Astrocyte of the cerebellum (primary cell): ENCODE measurements around the gene STYXL1.
A peak's percentile ranks its signal among the peaks of the same experiment; 100 is the strongest.
"Not testable (repeated sequence)": the region's sequence is repeated elsewhere in the genome, so short reads cannot be mapped to it uniquely, and the experiment has no call there.

Experiments used
- DNase-seq: peaks from one replicate; pipeline ENCODE4 v3.0.0-alpha.2; 2011; ENCODE audit warnings: low read depth
- H3K4me3 ChIP-seq: 2 replicates; pipeline ENCODE4 v1.5.1; 2011; ENCODE audit warnings: mild to moderate bottlenecking, low read depth, low read length, moderate library complexity
- in situ Hi-C: cut with HindIII; loops from 2 replicates; pipeline ENCODE4 v1.10.0; 2017; ENCODE audit warnings: low sequenced_read_pairs
- TF ChIP-seq, protein P1 (sequence below): IDR thresholded peaks from 2 replicates; pipeline ENCODE4 v1.5.1; 2012; ENCODE audit warnings: low read length, low read depth, moderate library complexity, mild to moderate bottlenecking; ENCODE audit errors: missing control alignments

The STYXL1 gene, protein sequence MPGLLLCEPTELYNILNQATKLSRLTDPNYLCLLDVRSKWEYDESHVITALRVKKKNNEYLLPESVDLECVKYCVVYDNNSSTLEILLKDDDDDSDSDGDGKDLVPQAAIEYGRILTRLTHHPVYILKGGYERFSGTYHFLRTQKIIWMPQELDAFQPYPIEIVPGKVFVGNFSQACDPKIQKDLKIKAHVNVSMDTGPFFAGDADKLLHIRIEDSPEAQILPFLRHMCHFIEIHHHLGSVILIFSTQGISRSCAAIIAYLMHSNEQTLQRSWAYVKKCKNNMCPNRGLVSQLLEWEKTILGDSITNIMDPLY

DNA sequence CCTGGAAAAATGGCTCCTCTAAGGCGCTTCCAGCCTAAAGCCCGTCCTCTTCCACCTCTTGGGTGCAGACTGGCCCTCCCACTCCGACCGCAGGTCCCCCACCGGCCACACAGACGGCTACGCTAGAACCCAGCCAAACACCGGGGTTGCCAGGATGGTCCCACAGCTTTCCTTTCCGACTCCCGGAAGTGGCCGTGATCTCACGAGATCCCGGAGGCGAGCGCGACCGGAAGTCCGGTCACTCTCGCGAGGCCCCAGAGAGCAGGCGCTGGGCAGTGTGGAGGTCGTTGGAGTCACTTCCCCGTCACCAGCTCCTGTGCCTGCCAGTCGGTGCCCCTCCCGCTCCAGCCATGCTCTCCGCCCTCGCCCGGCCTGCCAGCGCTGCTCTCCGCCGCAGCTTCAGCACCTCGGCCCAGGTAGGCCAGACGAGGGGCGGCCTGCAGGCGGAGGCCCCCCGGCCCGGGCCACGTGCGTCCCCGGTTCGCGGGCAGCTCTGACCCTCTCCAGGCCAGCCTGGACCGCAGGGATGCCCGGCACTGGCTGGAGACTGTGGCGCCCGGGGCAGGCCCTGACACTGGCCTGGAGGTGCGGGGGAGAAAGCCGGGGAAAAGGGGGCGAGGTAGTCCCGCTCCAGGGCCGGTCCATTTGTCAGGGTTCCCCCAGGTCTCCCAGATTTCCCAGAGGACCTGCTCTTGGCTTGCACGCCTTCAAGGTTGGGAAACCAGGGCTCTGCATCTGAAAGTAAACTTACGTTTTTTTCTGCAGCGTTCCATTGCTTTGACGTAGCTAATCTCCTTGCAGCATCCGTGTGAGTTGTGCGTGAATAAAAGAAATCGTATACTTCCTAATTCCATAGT, at the start of gene STYXL1, which contains the start of gene MDH2:
TSS of gene STYXL1 (minus strand) at position 190 of the 857 bp plus-strand sequence. CDS start 17,477 bp downstream, outside the sequence.
TSS of gene MDH2 (plus strand) at position 296 of the 857 bp plus-strand sequence. CDS start at position 351, 55 bp downstream.
- H3K4me3 ChIP-seq = peak within 1 kb of the TSS; percentile 98
- in situ Hi-C loops = loop anchor here (25.0 kb wide), 1 partner anchor 89 kb away; no protein-coding TSS in a partner anchor
- peak; percentile 91 for DNase-seq
- TF ChIP-seq, protein P1, sequence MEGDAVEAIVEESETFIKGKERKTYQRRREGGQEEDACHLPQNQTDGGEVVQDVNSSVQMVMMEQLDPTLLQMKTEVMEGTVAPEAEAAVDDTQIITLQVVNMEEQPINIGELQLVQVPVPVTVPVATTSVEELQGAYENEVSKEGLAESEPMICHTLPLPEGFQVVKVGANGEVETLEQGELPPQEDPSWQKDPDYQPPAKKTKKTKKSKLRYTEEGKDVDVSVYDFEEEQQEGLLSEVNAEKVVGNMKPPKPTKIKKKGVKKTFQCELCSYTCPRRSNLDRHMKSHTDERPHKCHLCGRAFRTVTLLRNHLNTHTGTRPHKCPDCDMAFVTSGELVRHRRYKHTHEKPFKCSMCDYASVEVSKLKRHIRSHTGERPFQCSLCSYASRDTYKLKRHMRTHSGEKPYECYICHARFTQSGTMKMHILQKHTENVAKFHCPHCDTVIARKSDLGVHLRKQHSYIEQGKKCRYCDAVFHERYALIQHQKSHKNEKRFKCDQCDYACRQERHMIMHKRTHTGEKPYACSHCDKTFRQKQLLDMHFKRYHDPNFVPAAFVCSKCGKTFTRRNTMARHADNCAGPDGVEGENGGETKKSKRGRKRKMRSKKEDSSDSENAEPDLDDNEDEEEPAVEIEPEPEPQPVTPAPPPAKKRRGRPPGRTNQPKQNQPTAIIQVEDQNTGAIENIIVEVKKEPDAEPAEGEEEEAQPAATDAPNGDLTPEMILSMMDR = no peak

DNA sequence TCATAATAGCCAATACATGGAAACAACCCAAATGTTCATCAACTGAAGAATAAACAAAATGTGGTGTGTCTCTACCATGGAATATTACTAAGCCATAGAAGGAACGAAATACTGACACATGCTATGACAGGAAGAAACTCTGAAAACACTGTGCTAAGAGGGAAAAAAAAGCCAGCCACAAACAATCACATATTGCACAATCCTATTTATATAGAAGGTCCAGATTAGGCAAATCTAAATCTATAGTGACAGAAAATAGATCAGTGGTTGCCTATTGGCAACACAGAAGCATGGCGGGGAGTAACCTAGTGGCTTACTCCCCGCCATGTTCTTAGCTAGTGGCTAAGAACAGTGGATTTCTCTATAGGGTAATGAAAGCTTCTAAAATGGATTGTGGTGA, 48.1 kb upstream of the STYXL1 start:
- TF ChIP-seq, protein P1 = no peak
- H3K4me3 ChIP-seq = no peak overlapping the region

DNA sequence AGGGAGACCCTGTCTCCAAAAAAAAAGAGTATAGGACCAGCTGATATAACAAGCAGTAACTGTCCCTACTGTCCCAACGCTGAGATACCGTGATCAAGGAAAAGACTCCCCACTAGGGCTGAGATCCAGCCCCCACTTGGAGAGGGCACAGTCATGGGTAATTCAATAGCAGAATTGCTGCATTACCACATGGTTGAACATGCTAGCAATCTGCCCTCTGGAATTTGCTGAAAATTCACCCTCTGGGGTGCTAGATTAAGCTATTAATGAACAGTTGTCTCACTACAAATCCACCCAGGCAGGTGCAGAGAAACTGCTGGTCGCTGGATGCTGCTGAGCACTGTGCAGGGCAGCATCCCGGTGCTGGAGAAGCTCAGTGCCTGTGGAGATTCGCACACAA, 46.5 kb upstream of the STYXL1 start:
- H3K4me3 ChIP-seq, in situ Hi-C loops, DNase-seq: not testable (repeated sequence)

More for the DNA sequence above, 48.1 kb upstream of the STYXL1 start:
- no peak for DNase-seq
- in situ Hi-C loops = no loop called here

DNA sequence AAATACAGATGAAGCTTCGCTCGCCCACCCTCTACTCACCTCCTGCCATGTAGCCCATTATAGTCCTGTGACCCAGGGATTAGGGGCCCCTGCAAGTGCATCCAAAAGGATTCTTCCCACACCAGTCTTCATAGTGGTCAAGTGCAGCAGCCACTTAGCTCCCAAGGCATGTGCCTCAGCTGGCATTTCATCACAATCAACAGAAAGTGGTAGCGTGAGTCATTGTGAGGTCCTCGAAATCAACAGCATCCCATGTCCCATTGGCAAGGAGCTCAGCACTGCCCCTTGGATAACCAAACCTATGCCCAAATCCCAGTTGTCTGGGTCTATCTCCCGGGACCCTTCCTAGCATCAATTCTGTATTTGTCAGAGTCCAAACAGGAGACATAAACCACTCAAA, 45.7 kb upstream of the STYXL1 start:
- DNase-seq, in situ Hi-C loops: not testable (repeated sequence)

DNA sequence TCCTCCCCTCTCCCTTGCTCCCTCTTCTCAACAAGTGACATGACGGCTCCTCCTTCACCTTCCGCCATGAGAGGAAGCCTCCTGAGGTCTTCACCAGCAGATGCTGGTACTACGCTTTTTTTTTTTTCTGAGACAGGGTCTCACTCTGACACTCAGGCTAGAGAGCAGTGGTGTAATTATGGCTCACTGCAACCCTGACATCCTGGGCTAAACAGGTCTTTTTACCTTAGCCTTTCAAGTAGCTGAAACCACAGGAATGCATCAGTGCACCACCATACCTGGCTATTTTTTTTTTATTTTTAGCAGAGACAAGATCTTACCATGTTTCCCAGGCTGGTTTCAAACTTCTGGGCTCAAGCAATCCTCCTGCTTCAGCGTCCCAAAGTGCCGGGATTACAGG, 43.7 kb upstream of the STYXL1 start:
- DNase-seq = no peak
- no peak overlapping the region for H3K4me3 ChIP-seq
- TF ChIP-seq, protein P1 = no peak
- in situ Hi-C loops = no loop called here

More for the DNA sequence above, 45.7 kb upstream of the STYXL1 start:
- H3K4me3 ChIP-seq = not testable (repeated sequence)

DNA sequence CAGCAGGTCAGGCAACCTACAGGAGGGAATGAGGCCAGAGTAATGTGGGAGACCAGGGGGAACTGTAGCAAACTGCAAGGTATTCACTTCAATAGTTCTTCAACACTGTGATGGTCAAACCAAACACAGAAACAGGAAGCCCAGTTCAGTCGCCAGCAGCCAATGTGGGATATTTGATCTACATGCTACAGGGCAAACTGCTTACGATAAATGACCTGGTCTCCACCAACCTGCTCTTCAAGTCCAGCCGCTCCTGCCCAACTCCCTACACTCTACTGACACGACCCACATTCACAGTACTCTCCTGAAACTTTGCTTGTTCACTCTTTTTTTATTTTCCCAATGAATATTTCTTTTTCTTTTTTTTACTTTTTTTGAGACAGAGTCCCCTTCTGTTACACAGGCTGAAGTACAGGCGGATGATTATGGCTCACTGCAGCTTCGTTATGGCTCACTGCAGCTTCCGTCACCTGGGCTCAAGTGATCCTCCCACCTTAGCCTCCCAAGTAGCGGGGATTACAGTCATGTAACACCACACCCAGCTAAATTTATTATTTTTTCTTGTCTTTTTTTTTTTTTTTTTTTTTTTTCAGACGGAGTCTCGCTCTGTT, 42.2 kb upstream of the STYXL1 start:
- DNase-seq = no peak
- in situ Hi-C loops = no loop called here
- H3K4me3 ChIP-seq = no peak overlapping the region
- TF ChIP-seq, protein P1 = no peak

DNA sequence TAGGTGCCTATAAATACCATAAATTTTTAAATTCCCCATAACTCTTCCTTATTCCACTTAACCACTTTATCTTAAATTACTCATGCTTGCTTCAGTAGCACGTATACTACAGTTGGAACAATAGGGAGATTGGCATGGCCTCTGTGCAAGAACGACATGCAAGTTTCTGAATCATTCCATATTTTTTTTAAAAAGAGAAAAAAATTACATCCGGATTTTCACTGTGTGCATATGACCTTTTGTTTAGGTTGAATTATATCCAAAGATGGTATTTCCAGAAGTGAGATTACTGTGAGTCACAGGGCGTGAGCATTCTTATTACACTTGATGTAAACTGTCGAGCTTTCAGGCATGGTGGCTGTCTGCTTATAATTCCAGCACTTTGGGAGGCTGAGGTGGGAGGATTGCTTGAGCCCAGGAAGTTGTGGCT, 39.6 kb upstream of the STYXL1 start:
- DNase-seq = peak; percentile 36
- in situ Hi-C loops, H3K4me3 ChIP-seq: not testable (repeated sequence)
